Lung (tissue), 16 donors: ENCODE measurements around the gene GPX2. TPM values are rescaled to one million over a fixed set of nuclear protein-coding genes. Genes with fewer than 3 reads are reported as not detected.

Experiments
- ATAC-seq: fragments of 200-7000 bp; cut with Tn5 transposase; one replicate; pipeline ENCODE4 v1.9.1; 2020; ENCODE audit warnings: moderate number of reproducible peaks; ENCODE audit not compliant: insufficient read depth, low FRiP score
- DNase-seq, 3 donors: peaks; one replicate each; pipeline ENCODE4 v3.0.0-alpha.2; 2013 to 2017
- H3K27ac ChIP-seq, 2 donors: one replicate each; pipeline ENCODE4 v1.5.1; 2013; ENCODE audit warnings: mild to moderate bottlenecking in 2 of 2, moderate library complexity in 2 of 2, control low read depth in 1 of 2, inconsistent platforms in 1 of 2, low read depth in 1 of 2, low read length in 1 of 2
- H3K27me3 ChIP-seq, 3 donors: one replicate each; pipeline ENCODE4 v1.5.1; 2013; ENCODE audit warnings: low read length in 2 of 3; ENCODE audit not compliant: control insufficient read depth in 3 of 3, insufficient read depth in 3 of 3
- H3K36me3 ChIP-seq, 4 donors: one replicate each; pipeline ENCODE4 v1.5.1; 2013; ENCODE audit warnings: low read length in 4 of 4, mild to moderate bottlenecking in 1 of 4, moderate library complexity in 1 of 4; ENCODE audit not compliant: control insufficient read depth in 4 of 4, insufficient read depth in 4 of 4
- H3K4me1 ChIP-seq, 5 donors: one replicate each; pipeline ENCODE4 v1.5.1; 2013; ENCODE audit warnings: low read length in 5 of 5, mild to moderate bottlenecking in 2 of 5, moderate library complexity in 1 of 5; ENCODE audit not compliant: control insufficient read depth in 5 of 5, insufficient read depth in 5 of 5
- H3K4me3 ChIP-seq: one replicate; pipeline ENCODE4 v1.5.1; 2013; ENCODE audit warnings: mild to moderate bottlenecking, control low read depth, moderate library complexity
- H3K9ac ChIP-seq, 2 donors: one replicate each; pipeline ENCODE4 v1.5.1; 2013; ENCODE audit warnings: low read length in 2 of 2, control low read depth in 1 of 2; ENCODE audit not compliant: insufficient read depth in 1 of 2
- H3K9me3 ChIP-seq, 4 donors: one replicate each; pipeline ENCODE4 v1.5.1; 2013; ENCODE audit warnings: low read length in 3 of 4, mild to moderate bottlenecking in 1 of 4, moderate library complexity in 1 of 4; ENCODE audit not compliant: control insufficient read depth in 4 of 4, insufficient read depth in 3 of 4
- CTCF ChIP-seq: IDR thresholded peaks from 2 replicates; pipeline ENCODE4 v1.5.1; 2012; ENCODE audit warnings: mild to moderate bottlenecking; ENCODE audit errors: control extremely low read depth, extremely low read depth
- WGBS, 2 donors: extraction: QIAGEN DNeasy Blood & Tissue Kit; methylation state at CpG; one replicate each; pipeline ENCODE4 v1.1.7; 2013; 5-methylcytosine and 5-hydroxymethylcytosine counted together
- long read RNA-seq, 5 donors: transcript quantifications; one replicate each; lab custom pipeline, GENCODE V29; 2026
- polyA plus RNA-seq, 2 donors: library from polyadenylated mRNA; stranded (reverse); fragments of 200-250 nt; gene quantifications; one replicate each; pipeline ENCODE4 v1.2.1, GENCODE V29; 2013
- total RNA-seq, 2 donors: library from RNA; depleted of rRNA in 1 of 2; stranded (reverse); fragments of >200 nt in 1 of 2; gene quantifications; one replicate each; pipeline ENCODE4 v1.2.1, GENCODE V29; 2014 to 2021
- donor health status: control.
- donor health status: control.
- donor health status: Bipolar disorder and iron deficiency.
- donor health status: healthy.
- donor health status: DM: yes; HTN: yes; CAD: no.

The GPX2 gene
- total RNA-seq (1 to 10 TPM in 1 of 2 donors, not detected in 1; 2.9 TPM), polyA plus RNA-seq (10 to 100 TPM in 1 of 2 donors, 1 to 10 TPM in 1; 3.4 to 11.3 TPM)
- long read RNA-seq, donor 1, result 0 reads
- long read RNA-seq, donor 2, result 0 reads
- long read RNA-seq, donor 3, result 0 reads
- long read RNA-seq, donor 4, result 0 reads
- long read RNA-seq, donor 5, partial matches to known transcripts, result 0 of 1 reads
- long read RNA-seq, donor 5, other reads (novel, unspliced or antisense), result 0 of 1 reads

- Histone ChIP-seq H3K9me3 (no peaks in the 10 kb centered on the region), H3K4me3 (no peak within 1 kb of the TSS), H3K27ac (no peak within 1 kb of the TSS), H3K36me3 (peaks cover 0 to 7% (median 3%) of the 10 kb centered on the region in 4 donors), H3K4me1 (no peaks in the 10 kb centered on the region), H3K9ac (no peak within 1 kb of the TSS), H3K27me3 (no peaks in the 10 kb centered on the region)
- ATAC-seq (no peak), DNase-seq (no peak)
- no peak for TF ChIP-seq CTCF
- 82 to 87% methylated on average over 13 of the region's 13 CpGs for WGBS, 2 donors
Observed at GRCh38 chr14:64942531-64943111, at the start of gene GPX2. Gene GPX2 (minus strand): TSS chr14:64942745. CDS start chr14:64942726, 19 bp downstream.

DNA sequence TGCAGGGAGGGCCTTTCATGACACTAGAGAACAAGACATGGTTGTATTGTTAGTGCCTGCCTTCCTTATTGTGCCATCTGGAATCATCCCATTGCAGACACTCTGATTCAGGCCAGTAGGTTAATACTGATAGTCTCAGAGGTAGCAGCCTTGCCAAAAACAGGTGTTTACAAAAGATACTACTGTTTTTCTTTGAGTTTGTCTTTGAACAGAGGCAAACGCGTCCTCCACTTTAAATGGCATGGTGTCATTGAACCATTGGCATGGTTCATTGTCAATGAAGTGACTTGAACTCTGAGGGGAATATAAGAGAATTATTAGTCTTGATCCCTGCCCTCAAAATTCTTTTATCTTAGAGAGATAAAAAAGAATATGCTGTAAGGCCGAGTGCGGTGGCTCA is 48.4 kb upstream of the GPX2 start:
- H3K9ac ChIP-seq, result no peak overlapping the region
- no peak for TF ChIP-seq CTCF
- WGBS, 2 donors, result 95 to 98% methylated on average over 4 of the region's 4 CpGs
- peaks cover 0 to 2% (median 0%) of the 10 kb centered on the region in 4 donors for H3K36me3 ChIP-seq
- H3K27me3 ChIP-seq, result no peaks in the 10 kb centered on the region
- no peak for DNase-seq
- H3K4me1 ChIP-seq, result peaks cover 0 to 14% (median 0%) of the 10 kb centered on the region in 5 donors
- H3K4me3 ChIP-seq, result no peak overlapping the region
- no peak overlapping the region for H3K27ac ChIP-seq
- ATAC-seq, result no peak
- H3K9me3 ChIP-seq, result no peaks in the 10 kb centered on the region

GRCh38 chr14:64990296-64990695 is 47.8 kb upstream of the GPX2 start:
- 18 to 45% methylated on average over 3 of the region's 3 CpGs for WGBS, 2 donors
- no peak for ATAC-seq
- no peak for DNase-seq
- H3K27me3 ChIP-seq, result no peaks in the 10 kb centered on the region
- TF ChIP-seq CTCF, result no peak
- H3K4me3 ChIP-seq, result no peak overlapping the region
- H3K9ac ChIP-seq, result no peak overlapping the region
- peaks cover 0 to 14% (median 0%) of the 10 kb centered on the region in 5 donors for H3K4me1 ChIP-seq
- no peak overlapping the region for H3K27ac ChIP-seq
- H3K36me3 ChIP-seq, result peaks cover 0 to 2% (median 0%) of the 10 kb centered on the region in 4 donors
- no peaks in the 10 kb centered on the region for H3K9me3 ChIP-seq

DNA sequence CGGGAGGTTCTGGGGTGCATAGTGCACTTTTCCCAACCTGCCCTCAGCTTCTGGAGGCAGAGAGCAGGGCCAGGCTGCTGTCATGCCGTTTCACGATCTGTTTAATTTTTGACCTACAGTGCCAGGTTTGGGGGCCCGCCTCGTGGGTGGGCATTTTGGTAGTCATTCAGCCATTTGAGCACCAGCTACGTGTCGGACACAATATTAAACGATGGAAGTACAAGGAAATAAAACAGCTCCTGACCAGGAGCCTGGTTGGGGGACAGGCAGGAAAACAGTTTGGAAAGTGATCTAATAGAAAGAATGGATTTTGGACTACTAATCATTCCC is 44.9 kb upstream of the GPX2 start:
- Histone ChIP-seq H3K36me3 (peaks cover 0 to 1% (median 0%) of the 10 kb centered on the region in 4 donors), H3K4me1 (peaks cover 0 to 18% (median 0%) of the 10 kb centered on the region in 5 donors), H3K27me3 (peaks cover 0 to 2% (median 0%) of the 10 kb centered on the region in 3 donors), H3K9me3 (no peaks in the 10 kb centered on the region), H3K9ac (peak overlapping the region; percentile 75 to 90), H3K27ac (peak overlapping the region; percentile 58 to 91), H3K4me3 (peak overlapping the region; percentile 80)
- 1 to 2% methylated on average over 8 of the region's 8 CpGs for WGBS, 2 donors
- TF ChIP-seq CTCF, result no peak
- ATAC-seq (no peak), DNase-seq (no peak)
